ENCODE data around the gene ULK4. TPM values are rescaled to one million over a fixed set of nuclear protein-coding genes. Genes with fewer than 3 reads are reported as not detected.

ULK4 gene
- total RNA-seq, 2 donors from 2014 or later, result 4.4 to 8.3 TPM

- H3K27me3 ChIP-seq, result no peaks in the 10 kb centered on the region
- H3K9me3 ChIP-seq, result no peaks in the 10 kb centered on the region
- DNase-seq, result no peak
- H3K27ac ChIP-seq, result no peak overlapping the region
- intact Hi-C loops (cut with DNase I), result no loop called here
- H3K4me1 ChIP-seq, result no peaks in the 10 kb centered on the region
- TF ChIP-seq, protein P1, sequence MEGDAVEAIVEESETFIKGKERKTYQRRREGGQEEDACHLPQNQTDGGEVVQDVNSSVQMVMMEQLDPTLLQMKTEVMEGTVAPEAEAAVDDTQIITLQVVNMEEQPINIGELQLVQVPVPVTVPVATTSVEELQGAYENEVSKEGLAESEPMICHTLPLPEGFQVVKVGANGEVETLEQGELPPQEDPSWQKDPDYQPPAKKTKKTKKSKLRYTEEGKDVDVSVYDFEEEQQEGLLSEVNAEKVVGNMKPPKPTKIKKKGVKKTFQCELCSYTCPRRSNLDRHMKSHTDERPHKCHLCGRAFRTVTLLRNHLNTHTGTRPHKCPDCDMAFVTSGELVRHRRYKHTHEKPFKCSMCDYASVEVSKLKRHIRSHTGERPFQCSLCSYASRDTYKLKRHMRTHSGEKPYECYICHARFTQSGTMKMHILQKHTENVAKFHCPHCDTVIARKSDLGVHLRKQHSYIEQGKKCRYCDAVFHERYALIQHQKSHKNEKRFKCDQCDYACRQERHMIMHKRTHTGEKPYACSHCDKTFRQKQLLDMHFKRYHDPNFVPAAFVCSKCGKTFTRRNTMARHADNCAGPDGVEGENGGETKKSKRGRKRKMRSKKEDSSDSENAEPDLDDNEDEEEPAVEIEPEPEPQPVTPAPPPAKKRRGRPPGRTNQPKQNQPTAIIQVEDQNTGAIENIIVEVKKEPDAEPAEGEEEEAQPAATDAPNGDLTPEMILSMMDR (IDR thresholded peaks at IDR 0.05), result no peak
- H3K9ac ChIP-seq (ENCODE audit: low read depth in 2 of 2, low read length in 2 of 2), result no peak overlapping the region
- no peaks in the 10 kb centered on the region for H3K36me3 ChIP-seq
- H3K4me3 ChIP-seq, result no peak overlapping the region
Measured at GRCh38 chr3:41578798-41579197, 383.1 kb downstream of the ULK4 start.

DNA sequence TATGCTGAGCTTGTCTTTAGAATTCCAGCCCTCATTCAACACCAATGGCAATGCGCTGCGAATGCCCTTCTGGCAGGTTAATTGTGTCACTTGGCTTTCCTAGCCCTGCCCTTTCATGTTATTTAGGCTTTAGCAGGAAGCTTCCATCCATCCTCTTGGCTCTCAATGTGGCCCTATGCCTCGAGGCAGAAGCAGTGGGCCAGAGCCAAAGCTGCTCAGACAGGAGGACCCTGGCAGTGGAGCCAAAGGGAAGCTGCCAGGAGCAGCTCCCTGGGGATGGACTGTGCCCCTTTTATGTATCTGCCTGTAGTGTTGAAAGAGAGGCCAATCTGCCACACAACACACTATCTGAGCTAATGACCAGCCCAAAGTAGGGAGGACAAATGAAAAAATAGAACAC lies 386.2 kb downstream of the ULK4 start:
- TF ChIP-seq, protein P1 (IDR thresholded peaks at IDR 0.05), result no peak
- Histone ChIP-seq H3K36me3 (no peaks in the 10 kb centered on the region), H3K27me3 (no peaks in the 10 kb centered on the region), H3K9ac (ENCODE audit: low read depth in 2 of 2, low read length in 2 of 2) (no peak overlapping the region), H3K4me1 (no peaks in the 10 kb centered on the region), H3K4me3 (no peak overlapping the region), H3K9me3 (no peaks in the 10 kb centered on the region), H3K27ac (no peak overlapping the region)
- DNase-seq, result no peak
- intact Hi-C loops (cut with DNase I), result no loop called here

- no peaks in the 10 kb centered on the region for H3K27me3 ChIP-seq
- H3K9me3 ChIP-seq, result no peaks in the 10 kb centered on the region
- DNase-seq, result no peak
- H3K27ac ChIP-seq, result no peak overlapping the region
- H3K9ac ChIP-seq (ENCODE audit: low read depth in 2 of 2, low read length in 2 of 2), result no peak overlapping the region
- TF ChIP-seq, protein P1 (IDR thresholded peaks at IDR 0.05), result no peak
- intact Hi-C loops (cut with DNase I), result no loop called here
- H3K36me3 ChIP-seq, result no peaks in the 10 kb centered on the region
- no peaks in the 10 kb centered on the region for H3K4me1 ChIP-seq
- no peak overlapping the region for H3K4me3 ChIP-seq
Measured at GRCh38 chr3:41574900-41575299, 387.0 kb downstream of the ULK4 start.

- H3K9me3 ChIP-seq, result no peaks in the 10 kb centered on the region
- no peak overlapping the region for H3K27ac ChIP-seq
- TF ChIP-seq, protein P1 (IDR thresholded peaks at IDR 0.05), result no peak
- H3K27me3 ChIP-seq, result no peaks in the 10 kb centered on the region
- no peaks in the 10 kb centered on the region for H3K4me1 ChIP-seq
- DNase-seq, result no peak
- no peak overlapping the region for H3K9ac ChIP-seq (ENCODE audit: low read depth in 2 of 2, low read length in 2 of 2)
- no peaks in the 10 kb centered on the region for H3K36me3 ChIP-seq
- no peak overlapping the region for H3K4me3 ChIP-seq
- intact Hi-C loops (cut with DNase I), result no loop called here
Measured at GRCh38 chr3:41573591-41573990, 388.3 kb downstream of the ULK4 start.

GRCh38 chr3:41572092-41572491 lies 389.8 kb downstream of the ULK4 start:
- no peak overlapping the region for H3K9ac ChIP-seq (ENCODE audit: low read depth in 2 of 2, low read length in 2 of 2)
- no peak overlapping the region for H3K27ac ChIP-seq
- no peak overlapping the region for H3K4me3 ChIP-seq
- intact Hi-C loops (cut with DNase I), result no loop called here
- H3K36me3 ChIP-seq, result no peaks in the 10 kb centered on the region
- TF ChIP-seq, protein P1 (IDR thresholded peaks at IDR 0.05), result no peak
- no peaks in the 10 kb centered on the region for H3K9me3 ChIP-seq
- H3K27me3 ChIP-seq, result no peaks in the 10 kb centered on the region
- DNase-seq, result no peak
- no peaks in the 10 kb centered on the region for H3K4me1 ChIP-seq
